ENCODE measurements around the gene STARD3. TPM values are rescaled to one million over a fixed set of nuclear protein-coding genes. Genes with fewer than 3 reads are reported as not detected.

Gene STARD3
- total RNA-seq, 1 donor from 2014 or later = 51.2 TPM

DNA sequence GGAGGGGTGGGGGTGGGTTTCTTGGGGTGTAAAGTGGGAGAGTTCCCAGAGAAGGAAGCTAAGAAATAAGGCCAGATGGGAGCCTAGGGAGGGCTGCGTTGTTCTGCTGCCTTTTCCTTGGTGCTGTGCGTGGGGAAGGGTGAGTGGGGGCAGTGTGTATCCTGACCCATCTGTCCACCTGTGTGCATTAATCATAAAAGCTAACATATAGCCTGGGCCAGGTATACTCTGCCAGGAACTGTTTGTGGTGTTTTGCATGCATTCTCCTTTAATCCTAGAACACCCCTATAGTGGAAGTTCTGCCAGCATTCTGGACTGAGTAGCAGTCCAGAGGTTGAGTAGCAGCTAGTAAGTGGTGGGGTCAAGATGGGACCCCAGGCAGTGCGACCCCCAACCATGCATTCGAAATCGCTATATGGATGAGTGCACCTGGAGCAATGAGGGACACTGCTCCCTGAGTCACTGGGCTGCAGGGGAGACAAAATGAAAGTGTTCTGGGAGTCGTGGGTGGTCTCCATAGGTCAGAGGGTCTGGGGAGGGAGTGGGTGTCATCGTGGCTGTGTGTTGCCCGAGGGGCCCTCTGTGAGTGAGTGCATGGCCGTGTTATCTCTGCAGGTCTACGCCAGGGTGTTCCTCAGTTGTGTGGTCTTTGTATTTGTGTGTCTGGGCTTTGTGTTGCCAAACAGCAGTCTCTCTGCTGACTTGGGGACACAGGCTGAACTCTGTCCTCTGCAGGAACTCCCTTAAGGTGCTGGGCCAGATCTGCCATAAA, 64.3 kb downstream of the STARD3 start:
- H3K4me2 ChIP-seq (ENCODE audit: low read length) = peak overlapping the region; percentile 93
- no peak overlapping the region for H2AFZ ChIP-seq (ENCODE audit: low read depth, low read length)
- H3K4me1 Mint-ChIP-seq (ENCODE audit: low read depth, unreplicated experiment) = peaks cover 18% of the 10 kb centered on the region
- H3K79me2 ChIP-seq (ENCODE audit: insufficient read depth, low read length) = peaks cover 61% of the 10 kb centered on the region
- H4K20me1 ChIP-seq (ENCODE audit: insufficient read depth, low read length) = peaks cover 56% of the 10 kb centered on the region
- peaks cover 3% of the 10 kb centered on the region for H3K36me3 ChIP-seq (ENCODE audit: insufficient read depth, low read length)
- H3K9me3 ChIP-seq (ENCODE audit: insufficient read depth, low read depth, low read length) = no peaks in the 10 kb centered on the region
- H3K27ac ChIP-seq (ENCODE audit: low read depth, low read length) = no peak overlapping the region
- no peaks in the 10 kb centered on the region for H3K27me3 Mint-ChIP-seq (ENCODE audit: low read depth, unreplicated experiment)
- DNase-seq (ENCODE audit: low read depth) (no peak), FAIRE-seq (no peak)
- H3K9me3 Mint-ChIP-seq (ENCODE audit: unreplicated experiment) = no peaks in the 10 kb centered on the region
- peak overlapping the region; percentile 92 for H3K4me3 Mint-ChIP-seq (ENCODE audit: unreplicated experiment)
- TF ChIP-seq EZH2 (IDR thresholded peaks at IDR 0.05; ENCODE audit: insufficient read depth, low read length) = no peak
- TF ChIP-seq, protein P1, sequence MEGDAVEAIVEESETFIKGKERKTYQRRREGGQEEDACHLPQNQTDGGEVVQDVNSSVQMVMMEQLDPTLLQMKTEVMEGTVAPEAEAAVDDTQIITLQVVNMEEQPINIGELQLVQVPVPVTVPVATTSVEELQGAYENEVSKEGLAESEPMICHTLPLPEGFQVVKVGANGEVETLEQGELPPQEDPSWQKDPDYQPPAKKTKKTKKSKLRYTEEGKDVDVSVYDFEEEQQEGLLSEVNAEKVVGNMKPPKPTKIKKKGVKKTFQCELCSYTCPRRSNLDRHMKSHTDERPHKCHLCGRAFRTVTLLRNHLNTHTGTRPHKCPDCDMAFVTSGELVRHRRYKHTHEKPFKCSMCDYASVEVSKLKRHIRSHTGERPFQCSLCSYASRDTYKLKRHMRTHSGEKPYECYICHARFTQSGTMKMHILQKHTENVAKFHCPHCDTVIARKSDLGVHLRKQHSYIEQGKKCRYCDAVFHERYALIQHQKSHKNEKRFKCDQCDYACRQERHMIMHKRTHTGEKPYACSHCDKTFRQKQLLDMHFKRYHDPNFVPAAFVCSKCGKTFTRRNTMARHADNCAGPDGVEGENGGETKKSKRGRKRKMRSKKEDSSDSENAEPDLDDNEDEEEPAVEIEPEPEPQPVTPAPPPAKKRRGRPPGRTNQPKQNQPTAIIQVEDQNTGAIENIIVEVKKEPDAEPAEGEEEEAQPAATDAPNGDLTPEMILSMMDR (IDR thresholded peaks at IDR 0.05; ENCODE audit: insufficient read depth, low read depth, low read length) = no peak
- H3K36me3 Mint-ChIP-seq (ENCODE audit: low read depth, unreplicated experiment) = peaks cover 4% of the 10 kb centered on the region
- H3K9ac ChIP-seq (ENCODE audit: low read length) = peak overlapping the region; percentile 85
- H3K4me3 ChIP-seq (ENCODE audit: insufficient read depth, low read depth, low read length) = peak overlapping the region; percentile 70
- H3K4me1 ChIP-seq (ENCODE audit: insufficient read depth, low read length) = peaks cover 22% of the 10 kb centered on the region
- peak overlapping the region; percentile 26 for H3K27ac Mint-ChIP-seq (ENCODE audit: unreplicated experiment)
- no peaks in the 10 kb centered on the region for H3K27me3 ChIP-seq (ENCODE audit: insufficient read depth, low read length)

- Mint-ChIP-seq H3K36me3 (ENCODE audit: low read depth, unreplicated experiment) (peaks cover 4% of the 10 kb centered on the region), H3K4me3 (ENCODE audit: unreplicated experiment) (peak overlapping the region; percentile 92), H3K9me3 (ENCODE audit: unreplicated experiment) (no peaks in the 10 kb centered on the region), H3K4me1 (ENCODE audit: low read depth, unreplicated experiment) (peaks cover 18% of the 10 kb centered on the region), H3K27me3 (ENCODE audit: low read depth, unreplicated experiment) (no peaks in the 10 kb centered on the region), H3K27ac (ENCODE audit: unreplicated experiment) (no peak overlapping the region)
- Histone ChIP-seq H3K4me2 (ENCODE audit: low read length) (peak overlapping the region; percentile 93), H3K79me2 (ENCODE audit: insufficient read depth, low read length) (peaks cover 66% of the 10 kb centered on the region), H3K4me3 (ENCODE audit: insufficient read depth, low read depth, low read length) (no peak overlapping the region), H3K9ac (ENCODE audit: low read length) (no peak overlapping the region), H3K9me3 (ENCODE audit: insufficient read depth, low read depth, low read length) (no peaks in the 10 kb centered on the region), H4K20me1 (ENCODE audit: insufficient read depth, low read length) (peaks cover 64% of the 10 kb centered on the region), H2AFZ (ENCODE audit: low read depth, low read length) (no peak overlapping the region), H3K36me3 (ENCODE audit: insufficient read depth, low read length) (peaks cover 3% of the 10 kb centered on the region), H3K4me1 (ENCODE audit: insufficient read depth, low read length) (peaks cover 22% of the 10 kb centered on the region), H3K27ac (ENCODE audit: low read depth, low read length) (no peak overlapping the region), H3K27me3 (ENCODE audit: insufficient read depth, low read length) (no peaks in the 10 kb centered on the region)
- no peak for TF ChIP-seq EZH2 (IDR thresholded peaks at IDR 0.05; ENCODE audit: insufficient read depth, low read length)
- TF ChIP-seq, protein P1 (IDR thresholded peaks at IDR 0.05; ENCODE audit: insufficient read depth, low read depth, low read length) = no peak
- DNase-seq (ENCODE audit: low read depth) (no peak), FAIRE-seq (no peak)
Observed at GRCh38 chr17:39701784-39702422, 65.0 kb downstream of the STARD3 start.
